Esophagus squamous epithelium (tissue), 4 donors: ENCODE data around the gene ELMO2.

Experiments
- CTCF ChIP-seq, 6 experiments: fragments of 450-650 bp in 4 of 6; fragments of 200-600 bp in 2 of 6; sonication (generic) in 2 of 6; IDR thresholded peaks; one replicate each; pipeline ENCODE4 v1.5.1; 2016 to 2019; ENCODE audit warnings: antibody characterized with exemption in 6 of 6, mild to moderate bottlenecking in 4 of 6, moderate library complexity in 4 of 6
- POLR2A ChIP-seq, 4 donors: fragments of 450-650 bp; IDR thresholded peaks; one replicate each; pipeline ENCODE4 v1.6.1; 2017; ENCODE audit warnings: antibody characterized with exemption in 4 of 4, mild to moderate bottlenecking in 4 of 4, moderate library complexity in 3 of 4

DNA sequence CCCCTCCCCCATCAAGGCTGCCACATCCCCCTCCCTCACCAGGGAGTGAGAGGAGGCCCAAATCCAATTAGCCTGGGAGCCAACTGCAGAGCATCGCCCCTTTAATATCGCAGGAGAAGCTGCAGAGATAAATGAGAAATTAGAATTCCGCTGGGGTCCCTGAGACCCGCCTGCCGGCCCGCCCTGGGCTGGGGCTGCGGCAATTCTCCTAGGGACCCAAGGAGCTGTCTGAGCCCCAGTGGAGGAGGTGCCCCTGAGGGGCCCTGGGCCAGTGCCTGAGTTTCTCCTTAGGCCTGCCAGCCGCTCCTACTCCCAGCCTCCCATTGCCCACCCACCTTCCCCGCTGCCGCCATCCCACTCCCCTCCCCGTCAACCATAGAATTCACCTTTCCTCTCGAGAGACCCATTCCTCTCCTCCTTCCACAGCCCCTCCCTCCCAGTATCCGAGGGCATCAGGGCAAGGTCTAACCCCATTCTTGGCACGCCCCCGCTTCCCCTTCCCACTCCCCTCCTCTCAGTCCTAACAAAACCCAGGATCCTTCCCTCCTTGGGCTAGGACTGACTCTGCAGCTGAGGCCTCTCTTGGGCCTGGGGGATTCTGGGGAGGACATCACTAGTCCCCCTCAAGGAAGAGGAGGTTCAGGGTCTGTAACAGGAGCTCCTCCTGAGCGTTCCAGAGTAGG lies 78.1 kb downstream of the ELMO2 start:
- no peak for TF ChIP-seq POLR2A (IDR thresholded peaks at IDR 0.05)
- TF ChIP-seq CTCF (IDR thresholded peaks at IDR 0.05), result no peak
